HL-60/S4 (cell line): ENCODE data around the gene LDLRAP1.
"Not testable (repeated sequence)": the region's sequence is repeated elsewhere in the genome, so short reads cannot be mapped to it uniquely, and the experiment has no call there.

Experiments
- in situ Hi-C: fragments of 300-500 bp; cut with MboI; formaldehyde crosslinking; loops from 2 replicates; pipeline ENCODE4 v1.14.3; 2022; ENCODE audit warnings: low sequenced_read_pairs

The LDLRAP1 gene

GRCh38 chr1:25572708-25573590 lies 29.5 kb downstream of the LDLRAP1 start:
- in situ Hi-C loops: no loop called here

GRCh38 chr1:25573591-25573930 lies 30.2 kb downstream of the LDLRAP1 start:
- in situ Hi-C loops: no loop called here

GRCh38 chr1:25573961-25574360 lies 30.6 kb downstream of the LDLRAP1 start:
- in situ Hi-C loops: no loop called here

GRCh38 chr1:25575191-25575590 lies 31.8 kb downstream of the LDLRAP1 start:
- in situ Hi-C loops: no loop called here

GRCh38 chr1:25576459-25577133 lies 33.2 kb downstream of the LDLRAP1 start:
- in situ Hi-C loops: no loop called here

GRCh38 chr1:25577134-25577920 lies 33.9 kb downstream of the LDLRAP1 start:
- in situ Hi-C loops: no loop called here

GRCh38 chr1:25579292-25580252 lies 36.2 kb downstream of the LDLRAP1 start:
- in situ Hi-C loops: no loop called here

- in situ Hi-C loops: no loop called here
Measured at GRCh38 chr1:25580927-25581326, 37.5 kb downstream of the LDLRAP1 start.

GRCh38 chr1:25581764-25582163 lies 38.4 kb downstream of the LDLRAP1 start:
- in situ Hi-C loops: no loop called here

- in situ Hi-C loops: no loop called here
Measured at GRCh38 chr1:25583519-25584370, 40.3 kb downstream of the LDLRAP1 start.

GRCh38 chr1:25586181-25586588 lies 42.8 kb downstream of the LDLRAP1 start:
- in situ Hi-C loops: no loop called here

- in situ Hi-C loops: no loop called here
Measured at GRCh38 chr1:25587290-25587689, 43.9 kb downstream of the LDLRAP1 start.

- in situ Hi-C loops: not testable (repeated sequence)
Measured at GRCh38 chr1:25588224-25588623, 44.8 kb downstream of the LDLRAP1 start.

- in situ Hi-C loops: not testable (repeated sequence)
Measured at GRCh38 chr1:25588786-25589185, 45.4 kb downstream of the LDLRAP1 start.

- in situ Hi-C loops: no loop called here
Measured at GRCh38 chr1:25590096-25590824, 46.9 kb downstream of the LDLRAP1 start.

- in situ Hi-C loops: no loop called here
Measured at GRCh38 chr1:25593861-25594260, 50.5 kb downstream of the LDLRAP1 start.

GRCh38 chr1:25594971-25595370 lies 51.6 kb downstream of the LDLRAP1 start:
- in situ Hi-C loops: no loop called here

- in situ Hi-C loops: not testable (repeated sequence)
Measured at GRCh38 chr1:25596641-25597040, 53.2 kb downstream of the LDLRAP1 start.

GRCh38 chr1:25598879-25599278 lies 55.5 kb downstream of the LDLRAP1 start:
- in situ Hi-C loops: no loop called here
